RWPE1 (cell line): ENCODE results near the gene RCAN2.

Experiments used
- CTCF ChIA-PET: fragments of 350-600 bp; sonication (Branson Sonifier 250); formaldehyde crosslinking; extraction: SDS; loops from one replicate; lab custom pipeline; 2021; lab: Yijun Ruan, JAX
- POLR2A ChIA-PET: fragments of 400-600 bp; formaldehyde crosslinking; extraction: SDS; loops from one replicate; lab custom pipeline; 2020; ENCODE audit warnings: antibody characterized with exemption; ENCODE audit not compliant: low non-redundant PET; lab: Yijun Ruan, JAX
- DNase-seq: peaks from one replicate; pipeline ENCODE4 v3.0.0; 2012; ENCODE audit warnings: low spot score
- H3K27ac ChIP-seq: fragments of 450-650 bp; 2 replicates; pipeline ENCODE4 v1.5.1; 2017
- TF ChIP-seq, protein P1 (sequence below): fragments of 450-650 bp; conservative IDR thresholded peaks from 2 replicates; pipeline ENCODE4 v1.5.1; 2017; ENCODE audit warnings: low read depth, mild to moderate bottlenecking

RCAN2 gene

GRCh38 chr6:46306431-46306830 is 184.8 kb downstream of the RCAN2 start:
- DNase-seq, result no peak
- no peak overlapping the region for H3K27ac ChIP-seq
- CTCF ChIA-PET, result no interaction called here
- POLR2A ChIA-PET, result no interaction called here
- TF ChIP-seq, protein P1, sequence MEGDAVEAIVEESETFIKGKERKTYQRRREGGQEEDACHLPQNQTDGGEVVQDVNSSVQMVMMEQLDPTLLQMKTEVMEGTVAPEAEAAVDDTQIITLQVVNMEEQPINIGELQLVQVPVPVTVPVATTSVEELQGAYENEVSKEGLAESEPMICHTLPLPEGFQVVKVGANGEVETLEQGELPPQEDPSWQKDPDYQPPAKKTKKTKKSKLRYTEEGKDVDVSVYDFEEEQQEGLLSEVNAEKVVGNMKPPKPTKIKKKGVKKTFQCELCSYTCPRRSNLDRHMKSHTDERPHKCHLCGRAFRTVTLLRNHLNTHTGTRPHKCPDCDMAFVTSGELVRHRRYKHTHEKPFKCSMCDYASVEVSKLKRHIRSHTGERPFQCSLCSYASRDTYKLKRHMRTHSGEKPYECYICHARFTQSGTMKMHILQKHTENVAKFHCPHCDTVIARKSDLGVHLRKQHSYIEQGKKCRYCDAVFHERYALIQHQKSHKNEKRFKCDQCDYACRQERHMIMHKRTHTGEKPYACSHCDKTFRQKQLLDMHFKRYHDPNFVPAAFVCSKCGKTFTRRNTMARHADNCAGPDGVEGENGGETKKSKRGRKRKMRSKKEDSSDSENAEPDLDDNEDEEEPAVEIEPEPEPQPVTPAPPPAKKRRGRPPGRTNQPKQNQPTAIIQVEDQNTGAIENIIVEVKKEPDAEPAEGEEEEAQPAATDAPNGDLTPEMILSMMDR, result no peak

- TF ChIP-seq, protein P1, result no peak
- no peak overlapping the region for H3K27ac ChIP-seq
- DNase-seq, result no peak
- CTCF ChIA-PET, result no interaction called here
- POLR2A ChIA-PET, result no interaction called here
These were observed 185.4 kb downstream of the RCAN2 start for GRCh38 chr6:46305833-46306232.

DNA sequence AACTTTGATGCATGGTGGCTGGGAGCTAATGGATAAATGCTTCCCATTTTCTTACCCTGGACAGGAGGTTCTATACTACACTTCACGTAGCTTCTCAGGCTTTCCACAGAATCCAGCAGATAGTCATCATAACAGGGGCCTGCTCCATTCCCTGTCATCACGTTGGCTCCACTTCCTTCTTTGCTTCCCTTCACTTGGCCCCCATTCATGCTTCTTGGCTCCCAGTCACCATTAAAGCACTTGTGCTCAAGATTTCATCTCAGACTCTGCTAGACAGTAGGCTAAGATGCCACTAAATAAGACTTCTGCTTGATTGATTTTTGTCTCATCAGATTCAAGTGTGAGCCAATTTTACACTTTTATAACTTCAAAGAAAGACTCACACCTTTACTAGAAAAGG is 186.0 kb downstream of the RCAN2 start:
- ChIA-PET POLR2A (no interaction called here), CTCF (no interaction called here)
- TF ChIP-seq, protein P1, result no peak
- no peak overlapping the region for H3K27ac ChIP-seq
- no peak for DNase-seq

GRCh38 chr6:46302816-46303215 is 188.4 kb downstream of the RCAN2 start:
- DNase-seq, result no peak
- ChIA-PET CTCF (no interaction called here), POLR2A (no interaction called here)
- H3K27ac ChIP-seq, result no peak overlapping the region
- TF ChIP-seq, protein P1, result no peak

GRCh38 chr6:46302176-46302575 is 189.1 kb downstream of the RCAN2 start:
- TF ChIP-seq, protein P1, result no peak
- no peak overlapping the region for H3K27ac ChIP-seq
- ChIA-PET CTCF (no interaction called here), POLR2A (no interaction called here)
- DNase-seq, result no peak

- H3K27ac ChIP-seq, result no peak overlapping the region
- ChIA-PET CTCF (no interaction called here), POLR2A (no interaction called here)
- TF ChIP-seq, protein P1, result no peak
- DNase-seq, result no peak
These were observed 192.0 kb downstream of the RCAN2 start for GRCh38 chr6:46299253-46299652.

- no peak overlapping the region for H3K27ac ChIP-seq
- TF ChIP-seq, protein P1, result no peak
- DNase-seq, result no peak
- POLR2A ChIA-PET, result no interaction called here
- CTCF ChIA-PET, result no interaction called here
These were observed 194.7 kb downstream of the RCAN2 start for GRCh38 chr6:46296586-46296985.
